NCI-H526 (cell line): Measurements from ENCODE around the gene ARHGAP26.

Experiments used
- DNase-seq, 2 experiments: peaks; one replicate each; lab custom pipeline; 2025; lab: John Stamatoyannopoulos, UW

The ARHGAP26 gene

GRCh38 chr5:142783601-142784341, 13.6 kb downstream of the ARHGAP26 start:
- no peak for DNase-seq

- no peak for DNase-seq
Measured at GRCh38 chr5:142784401-142784955, 14.3 kb downstream of the ARHGAP26 start.

- DNase-seq = no peak
Measured at GRCh38 chr5:142785206-142785605, 15.0 kb downstream of the ARHGAP26 start.

- no peak for DNase-seq
Measured at GRCh38 chr5:142789206-142789605, 19.0 kb downstream of the ARHGAP26 start.

- no peak for DNase-seq
Measured at GRCh38 chr5:142792012-142792864, 22.1 kb downstream of the ARHGAP26 start.

GRCh38 chr5:142792865-142793232, 22.7 kb downstream of the ARHGAP26 start:
- DNase-seq = no peak

GRCh38 chr5:142794537-142794936, 24.4 kb downstream of the ARHGAP26 start:
- DNase-seq = no peak

GRCh38 chr5:142795251-142795650, 25.1 kb downstream of the ARHGAP26 start:
- no peak for DNase-seq

- no peak for DNase-seq
Measured at GRCh38 chr5:142796492-142797109, 26.4 kb downstream of the ARHGAP26 start.

- no peak for DNase-seq
Measured at GRCh38 chr5:142797420-142797819, 27.2 kb downstream of the ARHGAP26 start.

- no peak for DNase-seq
Measured at GRCh38 chr5:142798099-142798770, 28.1 kb downstream of the ARHGAP26 start.

- DNase-seq = no peak
Measured at GRCh38 chr5:142800776-142801494, 30.8 kb downstream of the ARHGAP26 start.

- no peak for DNase-seq
Measured at GRCh38 chr5:142801495-142801871, 31.3 kb downstream of the ARHGAP26 start.

GRCh38 chr5:142803428-142804125, 33.4 kb downstream of the ARHGAP26 start:
- no peak for DNase-seq

- no peak for DNase-seq
Measured at GRCh38 chr5:142805339-142805738, 35.2 kb downstream of the ARHGAP26 start.

GRCh38 chr5:142806841-142807267, 36.7 kb downstream of the ARHGAP26 start:
- DNase-seq = no peak

- DNase-seq = no peak
Measured at GRCh38 chr5:142807372-142807911, 37.3 kb downstream of the ARHGAP26 start.

GRCh38 chr5:142808878-142809598, 38.9 kb downstream of the ARHGAP26 start:
- DNase-seq = no peak

GRCh38 chr5:142810081-142810480, 39.9 kb downstream of the ARHGAP26 start:
- DNase-seq = no peak
